Body of pancreas (tissue), 4 donors: ENCODE results near the gene D2HGDH. TPM values are rescaled to one million over a fixed set of nuclear protein-coding genes. Genes with fewer than 3 reads are reported as not detected.
"Not testable (repeated sequence)": the region's sequence is repeated elsewhere in the genome, so short reads cannot be mapped to it uniquely, and the experiment has no call there.

Experiments used
- ATAC-seq: fragments of 150-250 bp; one replicate; pipeline ENCODE4 v1.9.1; 2016
- DNase-seq, 4 donors: peaks; one replicate each; pipeline ENCODE4 v3.0.0-alpha.2; 2019
- H3K27ac ChIP-seq, 4 donors: fragments of 200-600 bp; sonication (generic); 1 replicate in 3 of 4; 2 replicates in 1 of 4; pipeline versions ENCODE4 v1.5.1 to v1.6.1; 2016 to 2019; ENCODE audit warnings: mild to moderate bottlenecking in 1 of 4, mixed read lengths in 1 of 4, moderate library complexity in 1 of 4
- H3K27me3 ChIP-seq, 2 donors: fragments of 200-600 bp; sonication (generic); one replicate each; pipeline ENCODE4 v1.6.0; 2016; ENCODE audit warnings: mild to moderate bottlenecking in 1 of 2
- H3K36me3 ChIP-seq, 2 donors: fragments of 200-600 bp; sonication (generic); replicated peaks in 1 of 2; 2 replicates each; pipeline ENCODE4 v1.5.1; 2016; ENCODE audit warnings: low read depth in 2 of 2; ENCODE audit not compliant: insufficient read depth in 1 of 2
- H3K4me1 ChIP-seq: fragments of 200-600 bp; sonication (generic); one replicate; pipeline ENCODE4 v1.6.0; 2016
- H3K4me3 ChIP-seq, 2 donors: fragments of 200-600 bp; sonication (generic); 1 replicate in 1 of 2; 2 replicates in 1 of 2; pipeline ENCODE4 v1.5.1; 2016 to 2019
- H3K9me3 ChIP-seq, 3 donors: fragments of 200-600 bp; sonication (generic); 1 replicate in 2 of 3; 2 replicates in 1 of 3; pipeline ENCODE4 v1.5.1; 2016
- POLR2A ChIP-seq, 3 donors: fragments of 450-650 bp; IDR thresholded peaks; one replicate each; pipeline ENCODE4 v1.6.1; 2016; ENCODE audit warnings: antibody characterized with exemption in 3 of 3, mild to moderate bottlenecking in 2 of 3
- WGBS, 2 donors: methylation state at CpG; one replicate each; pipeline ENCODE4 v1.1.5; 2017; 5-methylcytosine and 5-hydroxymethylcytosine counted together
- intact Hi-C: fragments of 100-400 bp; cut with DNase I; formaldehyde crosslinking; loops from one replicate; pipeline ENCODE4 v1.15.1; 2023
- total RNA-seq, 2 donors: library from RNA; depleted of rRNA; stranded (reverse); fragments of >200 nt; gene quantifications; one replicate each; pipeline ENCODE4 v1.1.0, GENCODE V29; 2016
- TF ChIP-seq, protein P1 (sequence below), 7 experiments: fragments of 450-650 bp in 4 of 7; fragments of 200-600 bp in 3 of 7; sonication (generic) in 3 of 7; IDR thresholded peaks; one replicate each; pipeline ENCODE4 v1.5.1; 2016 to 2019; ENCODE audit warnings: antibody characterized with exemption in 7 of 7

Gene D2HGDH
- total RNA-seq, 2 donors from 2014 or later, result 27.0 to 42.5 TPM

DNA sequence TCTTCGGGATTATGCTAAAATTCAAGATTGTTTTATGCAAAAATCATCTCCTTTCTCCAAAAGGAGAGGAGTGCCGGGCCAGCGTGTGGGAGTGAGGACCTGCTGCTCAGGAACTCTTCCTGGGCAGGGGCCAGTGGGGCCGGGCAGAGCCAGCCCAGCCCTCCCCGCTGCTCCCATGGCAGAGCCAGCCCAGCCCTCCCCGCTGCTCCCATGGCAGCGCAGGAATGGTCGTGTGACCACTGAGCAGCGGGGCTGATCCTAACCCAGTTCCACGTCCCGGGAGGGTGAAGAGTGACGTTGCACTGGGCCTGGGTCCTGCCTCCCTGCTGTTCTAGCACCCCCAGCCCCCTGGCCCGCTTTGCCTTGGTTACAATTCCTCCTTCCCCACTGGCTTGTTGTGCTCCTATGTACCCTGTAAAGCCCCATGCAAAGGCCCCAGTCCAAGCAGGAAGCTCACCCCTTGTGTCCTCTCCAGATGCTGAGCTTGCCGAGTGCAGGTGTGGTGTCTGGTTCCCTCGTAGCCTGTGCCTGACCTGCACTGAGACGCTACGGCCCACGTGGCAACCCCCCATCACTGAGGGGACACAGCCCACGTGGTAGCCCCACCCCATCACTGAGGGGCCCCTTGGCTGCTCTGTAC lies 63.1 kb downstream of the D2HGDH start:
- whole genome bisulfite sequencing, 2 donors, result 84 to 85% methylated on average over 14 to 18 of the region's 19 CpGs
- TF ChIP-seq, protein P1, sequence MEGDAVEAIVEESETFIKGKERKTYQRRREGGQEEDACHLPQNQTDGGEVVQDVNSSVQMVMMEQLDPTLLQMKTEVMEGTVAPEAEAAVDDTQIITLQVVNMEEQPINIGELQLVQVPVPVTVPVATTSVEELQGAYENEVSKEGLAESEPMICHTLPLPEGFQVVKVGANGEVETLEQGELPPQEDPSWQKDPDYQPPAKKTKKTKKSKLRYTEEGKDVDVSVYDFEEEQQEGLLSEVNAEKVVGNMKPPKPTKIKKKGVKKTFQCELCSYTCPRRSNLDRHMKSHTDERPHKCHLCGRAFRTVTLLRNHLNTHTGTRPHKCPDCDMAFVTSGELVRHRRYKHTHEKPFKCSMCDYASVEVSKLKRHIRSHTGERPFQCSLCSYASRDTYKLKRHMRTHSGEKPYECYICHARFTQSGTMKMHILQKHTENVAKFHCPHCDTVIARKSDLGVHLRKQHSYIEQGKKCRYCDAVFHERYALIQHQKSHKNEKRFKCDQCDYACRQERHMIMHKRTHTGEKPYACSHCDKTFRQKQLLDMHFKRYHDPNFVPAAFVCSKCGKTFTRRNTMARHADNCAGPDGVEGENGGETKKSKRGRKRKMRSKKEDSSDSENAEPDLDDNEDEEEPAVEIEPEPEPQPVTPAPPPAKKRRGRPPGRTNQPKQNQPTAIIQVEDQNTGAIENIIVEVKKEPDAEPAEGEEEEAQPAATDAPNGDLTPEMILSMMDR (IDR thresholded peaks at IDR 0.05), result no peak
- TF ChIP-seq POLR2A (IDR thresholded peaks at IDR 0.05), result no peak
- H3K9me3 ChIP-seq, result no peaks in the 10 kb centered on the region
- intact Hi-C loops, result no loop called here
- H3K36me3 ChIP-seq, result no peaks in the 10 kb centered on the region
- H3K4me1 ChIP-seq, result no peaks in the 10 kb centered on the region
- H3K4me3 ChIP-seq, result no peak overlapping the region
- no peaks in the 10 kb centered on the region for H3K27me3 ChIP-seq
- DNase-seq (no peak), ATAC-seq (no peak)
- no peak overlapping the region for H3K27ac ChIP-seq

DNA sequence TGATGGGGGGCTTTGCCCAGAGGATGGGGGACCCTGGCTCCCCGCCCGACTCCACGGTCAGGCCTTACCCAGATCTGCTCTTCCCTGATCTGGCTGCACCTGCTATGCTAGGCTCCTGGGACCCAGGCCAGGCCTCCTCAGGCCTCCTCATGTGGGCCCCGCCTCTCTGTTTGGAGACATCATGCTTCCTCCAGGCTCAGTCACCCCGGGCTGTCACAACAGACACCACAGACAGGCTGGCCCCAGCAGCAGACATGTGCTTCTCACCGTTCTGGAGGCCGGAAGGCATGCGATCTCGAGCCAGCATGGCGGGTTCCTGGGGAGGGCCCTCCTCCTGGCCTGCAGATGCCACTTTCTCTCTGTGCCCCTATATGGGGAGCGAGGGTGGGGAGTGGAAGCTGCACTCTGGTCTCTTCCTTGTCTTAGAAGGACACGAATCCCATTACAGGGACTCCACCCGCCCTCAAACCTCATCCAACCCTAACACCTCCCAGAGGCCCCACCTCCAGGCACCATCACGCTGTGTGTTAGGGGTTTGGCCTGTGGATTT lies 63.7 kb downstream of the D2HGDH start:
- H3K27me3 ChIP-seq, result peaks cover 0 to 4% of the 10 kb centered on the region in 2 donors
- intact Hi-C loops, result no loop called here
- peaks cover 4% of the 10 kb centered on the region for H3K4me1 ChIP-seq
- WGBS, 2 donors, result 92 to 100% methylated on average over 2 to 13 of the region's 14 CpGs
- no peaks in the 10 kb centered on the region for H3K9me3 ChIP-seq
- no peak overlapping the region for H3K27ac ChIP-seq
- TF ChIP-seq POLR2A (IDR thresholded peaks at IDR 0.05), result no peak
- TF ChIP-seq, protein P1 (IDR thresholded peaks at IDR 0.05), result no peak
- no peaks in the 10 kb centered on the region for H3K36me3 ChIP-seq
- ATAC-seq (no peak), DNase-seq (peak in 2 of 4 donors; percentile 5 to 9)
- no peak overlapping the region for H3K4me3 ChIP-seq

DNA sequence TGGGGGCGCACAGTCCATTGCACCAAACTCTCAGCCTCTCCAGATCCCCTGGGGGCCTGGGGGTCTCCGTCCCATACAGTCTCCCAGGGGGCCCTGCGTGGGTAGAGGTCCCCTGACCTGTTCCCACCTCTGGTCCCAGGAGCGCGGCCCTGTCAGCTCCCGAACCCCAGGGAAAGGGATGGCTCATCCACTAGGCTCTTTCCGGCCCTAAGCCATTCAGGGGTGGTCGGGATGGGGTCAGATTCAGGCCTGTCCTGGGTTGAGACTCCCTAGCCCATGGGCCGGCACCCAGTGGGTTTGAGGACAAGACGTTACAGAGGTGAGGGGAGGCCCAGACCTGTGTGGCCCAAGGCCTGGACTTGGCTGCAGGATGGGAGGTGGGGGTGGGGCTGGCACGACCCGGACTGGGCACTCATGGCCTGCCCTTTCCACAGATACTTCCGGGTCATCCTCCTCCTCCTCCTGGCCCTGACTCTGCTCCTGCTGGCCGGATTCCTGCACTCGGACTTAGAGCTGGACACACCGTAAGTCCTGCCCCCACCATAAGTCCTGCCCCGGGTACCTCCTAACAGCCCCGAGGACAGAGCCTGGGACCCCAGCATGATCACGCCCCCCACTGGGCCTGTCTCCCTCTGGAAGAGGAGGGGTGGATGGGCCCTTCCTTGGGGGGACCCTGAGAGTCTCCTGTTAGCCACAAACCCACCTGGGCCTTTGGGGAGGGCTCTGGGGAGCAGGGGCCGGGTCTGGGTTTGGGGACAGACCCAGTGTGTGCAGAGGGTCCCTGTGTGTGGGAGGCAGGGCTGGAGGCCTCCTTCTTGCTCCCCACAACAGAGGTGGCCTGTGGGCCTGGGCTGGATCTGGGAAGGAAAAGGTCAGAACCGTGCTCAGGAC lies 64.4 kb downstream of the D2HGDH start:
- no peak overlapping the region for H3K4me3 ChIP-seq
- peaks cover 11% of the 10 kb centered on the region for H3K4me1 ChIP-seq
- H3K36me3 ChIP-seq, result no peaks in the 10 kb centered on the region
- WGBS, 2 donors, result 90 to 93% methylated on average over 8 to 21 of the region's 21 CpGs
- no peak overlapping the region for H3K27ac ChIP-seq
- no peak for TF ChIP-seq POLR2A (IDR thresholded peaks at IDR 0.05)
- TF ChIP-seq, protein P1 (IDR thresholded peaks at IDR 0.05), result no peak
- intact Hi-C loops, result no loop called here
- H3K27me3 ChIP-seq, result peaks cover 0 to 10% of the 10 kb centered on the region in 2 donors
- H3K9me3 ChIP-seq, result no peaks in the 10 kb centered on the region
- DNase-seq, result peak in 2 of 4 donors; percentile 8 to 11
- ATAC-seq, result no peak

DNA sequence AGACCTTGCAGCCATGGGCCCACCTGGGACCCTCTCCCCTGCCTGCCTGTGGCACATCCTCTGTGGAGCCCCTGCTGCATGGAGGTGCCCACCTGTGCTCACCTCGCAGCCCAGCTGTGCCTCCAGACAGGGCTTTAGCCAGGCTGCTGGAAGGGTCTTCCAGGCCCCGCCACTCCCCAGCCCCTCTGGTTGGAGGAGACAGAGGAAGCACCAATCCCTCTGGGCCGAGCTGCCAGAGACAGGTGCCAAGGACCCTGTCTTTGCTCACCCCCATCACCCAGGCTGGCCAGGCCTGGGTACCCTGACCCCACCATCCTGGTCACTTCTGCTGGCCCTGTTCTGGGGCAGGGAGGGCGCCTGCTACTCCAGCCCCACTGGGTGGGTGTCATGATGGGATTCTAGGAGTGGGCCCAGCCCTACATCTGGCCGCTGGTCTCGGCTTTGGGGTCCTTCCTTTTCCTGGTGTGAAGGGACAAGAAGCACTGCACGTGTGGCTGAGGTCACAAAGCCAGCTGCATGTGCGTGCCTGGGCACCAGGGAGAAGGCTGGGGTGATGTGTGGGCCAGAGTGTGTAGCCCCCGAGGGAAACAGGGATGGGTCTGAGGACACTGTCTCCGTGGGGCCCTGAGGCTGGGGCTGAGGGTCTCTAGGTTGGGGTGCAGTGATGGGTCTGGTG lies 65.2 kb downstream of the D2HGDH start:
- Histone ChIP-seq H3K27me3 (peaks cover 0 to 15% of the 10 kb centered on the region in 2 donors), H3K4me1 (peaks cover 19% of the 10 kb centered on the region), H3K36me3 (no peaks in the 10 kb centered on the region), H3K9me3 (no peaks in the 10 kb centered on the region), H3K4me3 (no peak overlapping the region), H3K27ac (no peak overlapping the region)
- 43 to 79% methylated on average over 1 to 10 of the region's 10 CpGs for WGBS, 2 donors
- intact Hi-C loops, result no loop called here
- no peak for DNase-seq
- TF ChIP-seq, protein P1 (IDR thresholded peaks at IDR 0.05), result no peak
- TF ChIP-seq POLR2A (IDR thresholded peaks at IDR 0.05), result no peak
- no peak for ATAC-seq

DNA sequence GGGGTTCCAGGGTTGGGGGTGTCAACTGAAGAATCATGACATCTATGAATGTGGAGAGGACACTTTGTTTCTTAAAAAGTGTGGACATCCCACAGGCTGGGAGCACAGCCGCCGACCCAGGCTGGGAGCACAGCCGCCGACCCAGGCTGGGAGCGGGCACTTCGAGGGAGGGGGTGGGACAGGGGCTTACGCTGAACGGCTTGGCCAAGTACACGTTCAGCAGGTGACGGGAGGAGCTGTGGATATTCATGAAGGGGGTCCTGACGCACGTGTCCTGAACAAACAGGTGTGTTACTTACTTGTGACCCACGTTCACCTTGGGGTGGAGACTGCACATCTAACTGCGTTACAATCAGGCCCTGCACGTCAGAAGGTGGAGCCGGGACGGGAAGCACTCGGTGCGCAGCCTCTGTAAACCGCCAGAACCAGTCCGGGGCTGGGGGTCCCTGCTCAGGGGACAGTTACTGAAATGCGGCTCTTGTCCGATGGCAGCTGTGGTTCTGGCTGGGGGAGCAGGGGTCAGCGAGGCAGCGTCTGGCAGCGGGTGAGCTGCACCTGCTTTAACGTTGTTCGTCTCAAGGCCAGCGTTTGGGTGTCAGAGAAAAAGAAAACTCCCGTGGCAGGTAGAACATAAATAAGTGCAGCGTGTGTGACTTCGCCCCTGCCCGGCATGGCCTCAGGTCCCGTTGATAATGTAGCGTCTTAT lies 65.9 kb downstream of the D2HGDH start:
- WGBS, 2 donors, result 45 to 46% methylated on average over 16 to 32 of the region's 35 CpGs
- H3K4me1 ChIP-seq, result peaks cover 20% of the 10 kb centered on the region
- intact Hi-C loops, result not testable (repeated sequence)

More for the DNA sequence above, 65.9 kb downstream of the D2HGDH start:
- peaks cover 0 to 18% of the 10 kb centered on the region in 2 donors for H3K27me3 ChIP-seq
- H3K9me3 ChIP-seq, H3K4me3 ChIP-seq, H3K27ac ChIP-seq, ATAC-seq, DNase-seq, H3K36me3 ChIP-seq: not testable (repeated sequence)
